ENCODE data around the gene CFAP45. TPM values are rescaled to one million over a fixed set of nuclear protein-coding genes. Genes with fewer than 3 reads are reported as not detected.

The CFAP45 gene
- total RNA-seq, 1 experiment from 2014 or later: 0.46 TPM

DNA sequence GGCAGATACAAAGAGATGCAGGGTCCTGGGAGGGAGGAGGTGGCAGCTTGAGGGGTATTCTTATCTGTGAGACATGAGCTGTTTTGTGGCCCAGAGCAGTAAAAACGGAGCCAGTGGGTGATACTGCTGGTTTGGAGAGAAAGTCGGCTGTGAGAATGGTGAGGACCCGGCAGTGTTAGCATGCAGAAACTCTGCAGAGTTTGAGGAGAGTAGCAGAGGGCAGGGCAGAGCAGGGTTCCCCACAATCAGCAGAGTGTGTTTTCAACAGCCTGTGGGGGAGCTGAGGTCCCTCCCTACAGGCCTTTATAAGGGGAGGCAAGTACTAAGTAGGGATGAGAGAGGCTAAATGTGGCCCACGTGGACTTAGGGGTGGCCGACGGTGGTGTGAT is 72.9 kb downstream of the CFAP45 start:
- DNase-seq (ENCODE audit: low read depth): no peak

DNA sequence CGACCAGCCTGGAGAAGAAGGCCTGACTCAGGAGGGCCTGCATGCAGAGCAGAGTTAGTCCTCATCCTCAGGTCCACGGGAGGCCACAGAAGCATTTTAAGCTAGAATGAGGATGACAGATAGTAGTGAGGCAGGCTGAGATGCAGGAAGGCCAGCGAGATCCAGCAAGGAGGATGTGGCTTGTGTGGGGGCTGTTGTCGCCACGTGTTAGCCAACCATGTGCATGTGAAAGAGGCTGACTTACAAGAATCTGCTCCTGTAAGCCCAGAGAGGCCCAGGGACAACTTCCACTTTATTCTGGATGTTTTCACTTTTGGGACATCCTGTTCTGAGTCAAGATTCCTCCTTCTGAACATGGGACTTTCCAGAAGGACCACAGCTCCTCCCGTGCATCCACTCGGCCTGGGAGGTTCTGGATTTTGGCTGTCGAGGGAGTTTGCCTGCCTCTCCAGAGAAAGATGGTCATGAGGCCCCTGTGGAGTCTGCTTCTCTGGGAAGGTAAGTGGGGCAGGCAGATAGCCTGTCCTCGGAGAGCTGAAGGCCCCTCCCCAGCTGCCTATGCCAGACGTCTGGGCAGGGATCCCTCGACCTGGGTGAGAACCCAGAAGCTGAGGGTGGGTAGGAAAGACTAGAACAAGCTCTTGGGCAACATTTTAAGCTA is 73.4 kb downstream of the CFAP45 start, which contains the start of gene SLAMF8:
Gene SLAMF8 (plus strand): TSS at position 433 of the 661 bp plus-strand sequence. CDS start 26 bp downstream, at position 459.
- peak; percentile 28 for DNase-seq (ENCODE audit: low read depth)

DNA sequence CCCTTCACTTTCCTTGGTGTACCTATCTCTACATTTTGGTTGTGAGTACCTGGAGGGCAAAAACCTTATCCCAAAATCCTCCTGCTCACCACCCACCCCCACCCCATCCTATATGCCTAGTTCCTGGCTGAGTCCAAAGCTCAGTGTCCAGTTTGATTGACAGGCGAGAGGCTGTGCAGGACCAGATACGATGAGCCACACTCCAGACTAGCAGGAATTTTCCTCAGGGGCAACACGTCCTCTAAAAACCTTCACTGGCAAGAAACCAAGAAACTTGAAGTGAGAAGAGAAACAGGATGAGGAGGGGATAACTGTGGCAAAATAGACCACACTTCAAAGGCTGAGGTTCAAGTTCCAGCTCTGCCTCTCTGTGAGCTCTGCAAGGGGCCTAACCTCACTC is 74.4 kb downstream of the CFAP45 start:
- DNase-seq (ENCODE audit: low read depth): no peak

DNA sequence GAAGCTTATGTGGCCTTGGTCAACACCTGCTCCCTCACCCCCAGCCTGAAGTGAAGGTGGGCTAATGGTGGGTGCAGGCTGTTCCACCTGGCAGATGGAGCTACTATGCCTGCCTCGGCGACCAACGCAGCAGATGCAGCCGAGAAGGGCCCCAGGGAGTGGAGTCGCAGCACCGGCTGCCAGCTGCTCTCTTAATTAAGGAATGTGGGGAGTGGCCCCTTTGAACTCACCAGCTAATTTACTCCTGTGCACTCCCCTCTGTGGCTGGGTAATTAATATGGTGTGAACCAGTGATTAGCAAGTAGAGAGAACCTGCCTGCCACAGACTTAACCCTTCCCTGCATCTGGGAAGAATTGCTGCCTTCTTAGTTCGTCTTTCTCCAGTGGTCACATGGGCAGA is 76.6 kb downstream of the CFAP45 start:
- no peak for DNase-seq (ENCODE audit: low read depth)

Other genes starting within 250 kb of the CFAP45 start
- gene CRP, start 185.6 kb downstream of the CFAP45 start, total RNA-seq (2014; rRNA removed; shearing (Covaris generic)): not detected in 2 replicates
- 1.2 TPM in 1 of 2 replicates, not detected in the other for gene DUSP23, start 119.2 kb downstream of the CFAP45 start, total RNA-seq (2014; rRNA removed; shearing (Covaris generic))
- gene FCRL6, start 97.8 kb downstream of the CFAP45 start, total RNA-seq (2014; rRNA removed; shearing (Covaris generic)): not detected in 2 replicates
- gene SLAMF8, start 73.3 kb downstream of the CFAP45 start, total RNA-seq (2014; rRNA removed; shearing (Covaris generic)): 0.18 and 0.63 TPM in 2 replicates
- gene VSIG8, start 37.5 kb downstream of the CFAP45 start, total RNA-seq (2014; rRNA removed; shearing (Covaris generic)): not detected in 2 replicates
- 570 and 651 TPM in 2 replicates for gene TAGLN2, start 25.3 kb upstream of the CFAP45 start, total RNA-seq (2014; rRNA removed; shearing (Covaris generic))
- gene IGSF9, start 45.4 kb upstream of the CFAP45 start, total RNA-seq (2014; rRNA removed; shearing (Covaris generic)): 1.7 and 2.7 TPM in 2 replicates
- gene SLAMF9, start 54.1 kb upstream of the CFAP45 start, total RNA-seq (2014; rRNA removed; shearing (Covaris generic)): 0.77 TPM in 1 of 2 replicates, not detected in the other
- 5.2 and 5.3 TPM in 2 replicates for gene PIGM, start 131.8 kb upstream of the CFAP45 start, total RNA-seq (2014; rRNA removed; shearing (Covaris generic))
- under 0.01 TPM in 1 of 2 replicates, not detected in the other for gene KCNJ10, start 170.0 kb upstream of the CFAP45 start, total RNA-seq (2014; rRNA removed; shearing (Covaris generic))
- gene KCNJ9, start 181.4 kb upstream of the CFAP45 start, total RNA-seq (2014; rRNA removed; shearing (Covaris generic)): not detected in 2 replicates
- 26.0 and 27.6 TPM in 2 replicates for gene IGSF8, start 198.5 kb upstream of the CFAP45 start, total RNA-seq (2014; rRNA removed; shearing (Covaris generic))
- not detected in 2 replicates for gene ATP1A2, start 215.6 kb upstream of the CFAP45 start, total RNA-seq (2014; rRNA removed; shearing (Covaris generic))

All from Daoy (cell line).